Measurements from ENCODE around the gene PRRG3.

GRCh38 chrX:151680805-151681204 is 14.5 kb upstream of the PRRG3 start:
- TF ChIP-seq CTCF (IDR thresholded peaks at IDR 0.05): peak; percentile 42 to 71 (median 55)
- TF ChIP-seq POLR2AphosphoS5 (IDR thresholded peaks at IDR 0.05): no peak

Measured in upper lobe of left lung (tissue), 4 donors.